Activated T-helper 1 cell treated with anti-CD3 and anti-CD28 coated beads, Interleukin-12 subunit alpha, Interleukin-12 subunit beta, Interleukin-2, Interleukin-4 antibody, amounts not matched to agents 30 ng/mL and 10 ng/mL and 1 ng/mL, durations not matched to agents 14 hours and 24 hours and 36 hours (primary cell): ENCODE data around the gene BRD1. TPM values are rescaled to one million over a fixed set of nuclear protein-coding genes. Genes with fewer than 3 reads are reported as not detected.
"Not testable (repeated sequence)": the region's sequence is repeated elsewhere in the genome, so short reads cannot be mapped to it uniquely, and the experiment has no call there.

Experiments used
- DNase-seq: peaks from one replicate; pipeline ENCODE4 v3.0.0; 2021; ENCODE audit warnings: low spot score
- H3K27ac Mint-ChIP-seq: one replicate; pipeline ENCODE4 v1.8.0; 2021; ENCODE audit warnings: mild to moderate bottlenecking, mixed read lengths
- H3K27me3 Mint-ChIP-seq: one replicate; pipeline ENCODE4 v1.8.0; 2022; ENCODE audit warnings: mild to moderate bottlenecking, moderate library complexity, mixed read lengths; ENCODE audit not compliant: insufficient read depth
- H3K36me3 Mint-ChIP-seq: one replicate; pipeline ENCODE4 v1.8.0; 2021; ENCODE audit warnings: low read depth, mixed read lengths
- H3K4me1 Mint-ChIP-seq: one replicate; pipeline ENCODE4 v1.8.0; 2021; ENCODE audit warnings: low read depth, mixed read lengths
- H3K4me3 Mint-ChIP-seq: one replicate; pipeline ENCODE4 v1.8.0; 2021; ENCODE audit warnings: mild to moderate bottlenecking, moderate library complexity, mixed read lengths
- H3K9me3 Mint-ChIP-seq: one replicate; pipeline ENCODE4 v1.8.0; 2021; ENCODE audit warnings: mixed read lengths
- intact Hi-C: fragments of 100-400 bp; cut with micrococcal nuclease; formaldehyde crosslinking; loops from one replicate; pipeline ENCODE4 v1.15.1; 2024
- total RNA-seq: library from RNA; stranded (reverse); gene quantifications from 2 replicates; pipeline ENCODE4 v1.2.3, GENCODE V29; 2022

Gene BRD1
- total RNA-seq, 1 donor from 2014 or later: 45.5 TPM

- Mint-ChIP-seq H3K36me3 (peaks cover 26% of the 10 kb centered on the region), H3K9me3 (peaks cover 10% of the 10 kb centered on the region), H3K4me3 (no peak overlapping the region), H3K27me3 (no peaks in the 10 kb centered on the region), H3K27ac (no peak overlapping the region), H3K4me1 (peaks cover 48% of the 10 kb centered on the region)
- no peak for DNase-seq
- intact Hi-C loops: loop anchor here (2.0 to 5.0 kb wide), 4 partner anchors 19 to 90 kb away; partner anchors contain the start of genes ALG12 and CRELD2
Measured at GRCh38 chr22:49827271-49827852, 311 bp downstream of the BRD1 start.

- Mint-ChIP-seq H3K27me3 (no peaks in the 10 kb centered on the region), H3K27ac (peak overlapping the region; percentile 92), H3K4me1 (peaks cover 48% of the 10 kb centered on the region), H3K4me3 (peak overlapping the region; percentile 92), H3K36me3 (peaks cover 26% of the 10 kb centered on the region), H3K9me3 (peaks cover 10% of the 10 kb centered on the region)
- peak; percentile 29 for DNase-seq
- intact Hi-C loops: loop anchor here (1.0 to 5.0 kb wide), 6 partner anchors 13 to 91 kb away; partner anchors contain the start of genes ALG12, CRELD2 and ZBED4
Measured at GRCh38 chr22:49826603-49827270, 936 bp downstream of the BRD1 start.

GRCh38 chr22:49825944-49826602, 1.6 kb downstream of the BRD1 start:
- peak overlapping the region; percentile 92 for H3K27ac Mint-ChIP-seq
- no peaks in the 10 kb centered on the region for H3K27me3 Mint-ChIP-seq
- H3K36me3 Mint-ChIP-seq: peaks cover 27% of the 10 kb centered on the region
- H3K4me3 Mint-ChIP-seq: peak overlapping the region; percentile 92
- peak; percentile 38 for DNase-seq
- peaks cover 47% of the 10 kb centered on the region for H3K4me1 Mint-ChIP-seq
- intact Hi-C loops: loop anchor here (1.0 to 5.0 kb wide), 6 partner anchors 13 to 91 kb away; partner anchors contain the start of genes ALG12, CRELD2 and ZBED4
- peaks cover 9% of the 10 kb centered on the region for H3K9me3 Mint-ChIP-seq

- DNase-seq: no peak
- H3K36me3 Mint-ChIP-seq: peaks cover 33% of the 10 kb centered on the region
- peak overlapping the region; percentile 92 for H3K27ac Mint-ChIP-seq
Measured at GRCh38 chr22:49825436-49825835, 2.2 kb downstream of the BRD1 start.

GRCh38 chr22:49824936-49825335, 2.7 kb downstream of the BRD1 start:
- peaks cover 3% of the 10 kb centered on the region for H3K9me3 Mint-ChIP-seq
- no peaks in the 10 kb centered on the region for H3K27me3 Mint-ChIP-seq
- H3K4me3 Mint-ChIP-seq: peak overlapping the region; percentile 92
- intact Hi-C loops: loop anchor here (5.0 kb wide), 2 partner anchors 42 to 92 kb away; partner anchors contain the start of genes ALG12 and CRELD2
- no peak overlapping the region for H3K27ac Mint-ChIP-seq
- DNase-seq: no peak
- H3K4me1 Mint-ChIP-seq: peaks cover 47% of the 10 kb centered on the region
- H3K36me3 Mint-ChIP-seq: peaks cover 36% of the 10 kb centered on the region

More at GRCh38 chr22:49825436-49825835, 2.2 kb downstream of the BRD1 start:
- H3K9me3 Mint-ChIP-seq: peaks cover 5% of the 10 kb centered on the region
- peaks cover 47% of the 10 kb centered on the region for H3K4me1 Mint-ChIP-seq
- no peaks in the 10 kb centered on the region for H3K27me3 Mint-ChIP-seq
- intact Hi-C loops: loop anchor here (5.0 kb wide), 2 partner anchors 42 to 92 kb away; partner anchors contain the start of genes ALG12 and CRELD2
- H3K4me3 Mint-ChIP-seq: peak overlapping the region; percentile 92

GRCh38 chr22:49824185-49824925, 3.3 kb downstream of the BRD1 start:
- DNase-seq: no peak
- H3K36me3 Mint-ChIP-seq: peaks cover 30% of the 10 kb centered on the region
- peak overlapping the region; percentile 92 for H3K4me3 Mint-ChIP-seq
- no peaks in the 10 kb centered on the region for H3K9me3 Mint-ChIP-seq
- H3K27me3 Mint-ChIP-seq: no peaks in the 10 kb centered on the region
- no peak overlapping the region for H3K27ac Mint-ChIP-seq
- intact Hi-C loops: no loop called here
- H3K4me1 Mint-ChIP-seq: peaks cover 41% of the 10 kb centered on the region

- Mint-ChIP-seq H3K36me3 (peaks cover 37% of the 10 kb centered on the region), H3K4me1 (peaks cover 40% of the 10 kb centered on the region), H3K27me3 (no peaks in the 10 kb centered on the region), H3K27ac (peak overlapping the region; percentile 4), H3K9me3 (no peaks in the 10 kb centered on the region), H3K4me3 (no peak overlapping the region)
- DNase-seq: no peak
- intact Hi-C loops: no loop called here
Measured at GRCh38 chr22:49823289-49824045, 4.2 kb downstream of the BRD1 start.

- H3K4me3 Mint-ChIP-seq, H3K27ac Mint-ChIP-seq, H3K27me3 Mint-ChIP-seq, H3K9me3 Mint-ChIP-seq, DNase-seq, intact Hi-C loops: not testable (repeated sequence)
- Mint-ChIP-seq H3K36me3 (peaks cover 51% of the 10 kb centered on the region), H3K4me1 (peaks cover 56% of the 10 kb centered on the region)
Measured at GRCh38 chr22:49821741-49822140, 5.9 kb downstream of the BRD1 start.

GRCh38 chr22:49820984-49821383, 6.7 kb downstream of the BRD1 start:
- intact Hi-C loops: no loop called here
- Mint-ChIP-seq H3K27me3 (no peaks in the 10 kb centered on the region), H3K9me3 (no peaks in the 10 kb centered on the region), H3K27ac (peak overlapping the region; percentile 34), H3K4me3 (no peak overlapping the region), H3K4me1 (peaks cover 58% of the 10 kb centered on the region), H3K36me3 (peaks cover 51% of the 10 kb centered on the region)
- no peak for DNase-seq

- intact Hi-C loops: no loop called here
- H3K9me3 Mint-ChIP-seq: no peaks in the 10 kb centered on the region
Measured at GRCh38 chr22:49817359-49817758, 10.3 kb downstream of the BRD1 start.

GRCh38 chr22:49815641-49816091, 12.0 kb downstream of the BRD1 start:
- peaks cover 47% of the 10 kb centered on the region for H3K36me3 Mint-ChIP-seq
- no peak overlapping the region for H3K4me3 Mint-ChIP-seq

More at GRCh38 chr22:49817359-49817758, 10.3 kb downstream of the BRD1 start:
- H3K4me1 Mint-ChIP-seq: peaks cover 45% of the 10 kb centered on the region
- H3K4me3 Mint-ChIP-seq: no peak overlapping the region
- H3K27me3 Mint-ChIP-seq: no peaks in the 10 kb centered on the region
- DNase-seq: no peak
- peak overlapping the region; percentile 18 for H3K27ac Mint-ChIP-seq
- peaks cover 44% of the 10 kb centered on the region for H3K36me3 Mint-ChIP-seq

GRCh38 chr22:49814856-49815255, 12.8 kb downstream of the BRD1 start:
- Mint-ChIP-seq H3K4me1 (peaks cover 58% of the 10 kb centered on the region), H3K36me3 (peaks cover 46% of the 10 kb centered on the region), H3K27ac (no peak overlapping the region), H3K9me3 (no peaks in the 10 kb centered on the region), H3K4me3 (no peak overlapping the region), H3K27me3 (no peaks in the 10 kb centered on the region)
- DNase-seq: no peak
- intact Hi-C loops: no loop called here

More at GRCh38 chr22:49815641-49816091, 12.0 kb downstream of the BRD1 start:
- intact Hi-C loops: no loop called here
- no peak for DNase-seq
- no peaks in the 10 kb centered on the region for H3K27me3 Mint-ChIP-seq
- no peaks in the 10 kb centered on the region for H3K9me3 Mint-ChIP-seq
- H3K4me1 Mint-ChIP-seq: peaks cover 56% of the 10 kb centered on the region
- H3K27ac Mint-ChIP-seq: no peak overlapping the region
